Tibial nerve (tissue), 4 donors: ENCODE measurements around the gene AK6. TPM values are rescaled to one million over a fixed set of nuclear protein-coding genes. Genes with fewer than 3 reads are reported as not detected.

Experiments
- DNase-seq, 2 donors: peaks; one replicate each; pipeline ENCODE4 v3.0.0-alpha.2; 2019; ENCODE audit warnings: low spot score in 2 of 2
- H3K27ac ChIP-seq, 4 donors: fragments of 200-600 bp; sonication (generic) in 3 of 4; one replicate each; pipeline ENCODE4 v1.5.1; 2017 to 2019; ENCODE audit warnings: mild to moderate bottlenecking in 1 of 4
- H3K27me3 ChIP-seq, 2 donors: fragments of 200-600 bp; sonication (generic) in 1 of 2; one replicate each; pipeline versions ENCODE4 v1.5.1 to v1.6.0; 2017 to 2019
- H3K36me3 ChIP-seq, 3 donors: fragments of 200-600 bp; sonication (generic); one replicate each; pipeline ENCODE4 v1.5.1; 2018 to 2019
- H3K4me1 ChIP-seq, 4 donors: fragments of 200-600 bp; sonication (generic) in 3 of 4; one replicate each; pipeline ENCODE4 v1.5.1; 2017 to 2019
- H3K4me3 ChIP-seq, 4 donors: fragments of 200-600 bp; sonication (generic) in 3 of 4; one replicate each; pipeline ENCODE4 v1.5.1; 2017 to 2019; ENCODE audit warnings: mild to moderate bottlenecking in 1 of 4, moderate library complexity in 1 of 4
- H3K9me3 ChIP-seq, 4 donors: fragments of 200-600 bp; sonication (generic) in 3 of 4; one replicate each; pipeline ENCODE4 v1.5.1; 2017 to 2019
- CTCF ChIP-seq, 5 experiments: fragments of 200-600 bp in 3 of 5; fragments of 450-650 bp in 2 of 5; sonication (generic) in 3 of 5; IDR thresholded peaks; one replicate each; pipeline ENCODE4 v1.5.1; 2016 to 2019; ENCODE audit warnings: antibody characterized with exemption in 5 of 5, mild to moderate bottlenecking in 3 of 5, moderate library complexity in 2 of 5
- EP300 ChIP-seq, 2 donors: sonication (generic); formaldehyde crosslinking; IDR thresholded peaks; one replicate each; pipeline ENCODE4 v1.6.1; 2017; ENCODE audit warnings: antibody characterized with exemption in 2 of 2, mild to moderate bottlenecking in 1 of 2
- POLR2A ChIP-seq, 2 donors: fragments of 450-650 bp; IDR thresholded peaks; one replicate each; pipeline ENCODE4 v1.6.1; 2017; ENCODE audit warnings: antibody characterized with exemption in 2 of 2, mild to moderate bottlenecking in 2 of 2, moderate library complexity in 2 of 2
- WGBS, 2 donors: methylation state at CpG; one replicate each; pipeline ENCODE4 v1.1.5; 2018; 5-methylcytosine and 5-hydroxymethylcytosine counted together
- total RNA-seq, 4 donors: library from RNA; depleted of rRNA; stranded (reverse); fragments of >200 nt; gene quantifications; one replicate each; pipeline ENCODE4 v1.1.0, GENCODE V29; 2016

The AK6 gene
- total RNA-seq, 4 donors from 2014 or later: 8.4 to 40.8 (median 15.3) TPM

- TF ChIP-seq EP300 (IDR thresholded peaks at IDR 0.05) (no peak), POLR2A (IDR thresholded peaks at IDR 0.05) (no peak), CTCF (IDR thresholded peaks at IDR 0.05) (no peak)
- peaks cover 0 to 51% (median 4%) of the 10 kb centered on the region in 3 donors for H3K36me3 ChIP-seq
- 96 to 98% methylated on average over 4 to 5 of the region's 5 CpGs for WGBS, 2 donors
- DNase-seq: no peak
- H3K9me3 ChIP-seq: no peaks in the 10 kb centered on the region
- no peak overlapping the region for H3K4me3 ChIP-seq
- no peak overlapping the region for H3K27ac ChIP-seq
- no peaks in the 10 kb centered on the region for H3K4me1 ChIP-seq
- H3K27me3 ChIP-seq: no peaks in the 10 kb centered on the region
Measured at GRCh38 chr5:69309380-69309779, 59.9 kb downstream of the AK6 start.

DNA sequence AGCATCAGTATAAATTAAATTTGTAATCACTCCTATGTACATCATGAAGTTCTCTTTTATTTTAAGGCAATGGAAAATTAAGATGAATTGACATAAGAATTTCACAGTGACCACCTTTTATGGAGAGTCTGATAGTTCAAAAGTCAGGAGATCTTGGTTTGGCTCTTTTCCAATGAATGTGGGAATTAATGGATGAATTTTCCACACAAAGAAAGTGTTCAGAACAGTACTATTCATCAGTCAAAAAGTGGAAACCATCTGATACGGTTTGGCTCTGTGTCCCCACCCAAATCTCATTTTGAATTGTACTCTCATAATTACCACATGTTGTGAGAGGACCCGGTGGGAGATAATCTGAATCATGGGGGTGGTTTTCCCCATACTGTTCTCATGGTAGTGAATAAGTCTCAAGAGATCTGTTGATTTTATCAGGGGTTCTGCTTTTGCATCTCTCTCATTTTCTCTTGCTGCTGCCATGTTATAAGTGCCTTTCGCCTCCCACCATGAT is 61.2 kb downstream of the AK6 start:
- peaks cover 0 to 40% (median 4%) of the 10 kb centered on the region in 3 donors for H3K36me3 ChIP-seq
- H3K9me3 ChIP-seq: no peaks in the 10 kb centered on the region
- no peak for TF ChIP-seq CTCF (IDR thresholded peaks at IDR 0.05)
- no peak for TF ChIP-seq EP300 (IDR thresholded peaks at IDR 0.05)
- TF ChIP-seq POLR2A (IDR thresholded peaks at IDR 0.05): no peak
- no peaks in the 10 kb centered on the region for H3K4me1 ChIP-seq
- no peaks in the 10 kb centered on the region for H3K27me3 ChIP-seq
- no peak overlapping the region for H3K4me3 ChIP-seq
- no peak for DNase-seq
- no peak overlapping the region for H3K27ac ChIP-seq
- WGBS, 2 donors: 22 to 51% methylated on average over 3 of the region's 3 CpGs

DNA sequence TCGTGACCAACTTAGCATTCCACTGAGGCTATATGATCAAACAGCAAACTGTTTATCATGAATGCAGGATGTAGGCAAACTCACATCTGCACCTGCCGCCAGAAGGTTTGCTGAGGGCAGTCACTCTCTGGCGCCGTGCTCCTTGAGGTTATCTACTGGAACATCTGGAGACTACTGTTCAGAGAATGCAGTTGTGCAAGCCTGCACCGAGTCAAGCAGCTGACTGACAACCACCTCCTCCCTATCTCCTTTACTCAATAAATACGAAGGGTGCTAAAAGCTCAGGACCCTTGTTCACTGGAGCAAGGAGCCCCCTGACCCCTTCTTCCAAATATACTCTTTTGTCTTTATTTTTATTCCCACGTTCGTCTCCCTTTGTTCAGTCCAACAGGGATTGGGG is 63.8 kb downstream of the AK6 start:
- Histone ChIP-seq H3K9me3 (no peaks in the 10 kb centered on the region), H3K27me3 (no peaks in the 10 kb centered on the region), H3K36me3 (peaks cover 0 to 29% (median 0%) of the 10 kb centered on the region in 3 donors), H3K4me3 (no peak overlapping the region), H3K27ac (no peak overlapping the region), H3K4me1 (no peaks in the 10 kb centered on the region)
- TF ChIP-seq CTCF (IDR thresholded peaks at IDR 0.05): no peak
- TF ChIP-seq EP300 (IDR thresholded peaks at IDR 0.05): no peak
- TF ChIP-seq POLR2A (IDR thresholded peaks at IDR 0.05): no peak
- 88 to 90% methylated on average over 8 of the region's 8 CpGs for WGBS, 2 donors
- no peak for DNase-seq

Other genes starting within 250 kb of the AK6 start
- 10 to 100 TPM in 1 of 4 donors, 1 to 10 TPM in 3; 4.4 to 26.7 (median 6.5) TPM for gene CCNB1, start 202.4 kb downstream of the AK6 start, total RNA-seq
- 1 to 10 TPM; 1.3 to 6.3 (median 4.1) TPM for gene CENPH, start 179.9 kb downstream of the AK6 start, total RNA-seq
- 10 to 100 TPM in 2 of 4 donors, 1 to 10 TPM in 2; 5.2 to 13.8 (median 11.2) TPM for gene CDK7, start 134.6 kb downstream of the AK6 start, total RNA-seq
- gene CCDC125, start 36.7 kb downstream of the AK6 start, total RNA-seq: 10 to 100 TPM in 2 of 4 donors, 1 to 10 TPM in 2; 5.7 to 10.3 (median 8.3) TPM
- gene TAF9, start within 50 bp of the AK6 start, total RNA-seq: 10 to 100 TPM; 17.7 to 40.9 (median 29.8) TPM
- 10 to 100 TPM; 11.4 to 27.8 (median 19.0) TPM for gene RAD17, start 298 bp upstream of the AK6 start, total RNA-seq
- 1 to 10 TPM in 2 of 4 donors, under 1 TPM in 2; 0.59 to 1.3 (median 1.0) TPM for gene MARVELD2, start 45.6 kb upstream of the AK6 start, total RNA-seq
- 10 to 100 TPM in 2 of 4 donors, 1 to 10 TPM in 2; 8.1 to 13.8 (median 9.2) TPM for gene OCLN, start 123.3 kb upstream of the AK6 start, total RNA-seq
- gene GTF2H2C, start 190.7 kb upstream of the AK6 start, total RNA-seq: 10 to 100 TPM; 10.8 to 20.3 (median 19.2) TPM